LNCaP clone FGC (cell line): ENCODE results near the gene PADI3.

Experiments
- DNase-seq: peaks from one replicate; pipeline ENCODE4 v3.0.0-alpha.2; 2011; ENCODE audit warnings: low read depth
- H3K4me3 ChIP-seq: 2 replicates; pipeline ENCODE4 v1.5.1; 2011; ENCODE audit warnings: mild to moderate bottlenecking, low read depth, low read length, control low read depth
- TF ChIP-seq, protein P1 (sequence below): IDR thresholded peaks from 2 replicates; pipeline ENCODE4 v1.5.1; 2012; ENCODE audit warnings: mild to moderate bottlenecking; ENCODE audit not compliant: control insufficient read depth, insufficient read depth; ENCODE audit errors: extremely low read depth

Gene PADI3, protein sequence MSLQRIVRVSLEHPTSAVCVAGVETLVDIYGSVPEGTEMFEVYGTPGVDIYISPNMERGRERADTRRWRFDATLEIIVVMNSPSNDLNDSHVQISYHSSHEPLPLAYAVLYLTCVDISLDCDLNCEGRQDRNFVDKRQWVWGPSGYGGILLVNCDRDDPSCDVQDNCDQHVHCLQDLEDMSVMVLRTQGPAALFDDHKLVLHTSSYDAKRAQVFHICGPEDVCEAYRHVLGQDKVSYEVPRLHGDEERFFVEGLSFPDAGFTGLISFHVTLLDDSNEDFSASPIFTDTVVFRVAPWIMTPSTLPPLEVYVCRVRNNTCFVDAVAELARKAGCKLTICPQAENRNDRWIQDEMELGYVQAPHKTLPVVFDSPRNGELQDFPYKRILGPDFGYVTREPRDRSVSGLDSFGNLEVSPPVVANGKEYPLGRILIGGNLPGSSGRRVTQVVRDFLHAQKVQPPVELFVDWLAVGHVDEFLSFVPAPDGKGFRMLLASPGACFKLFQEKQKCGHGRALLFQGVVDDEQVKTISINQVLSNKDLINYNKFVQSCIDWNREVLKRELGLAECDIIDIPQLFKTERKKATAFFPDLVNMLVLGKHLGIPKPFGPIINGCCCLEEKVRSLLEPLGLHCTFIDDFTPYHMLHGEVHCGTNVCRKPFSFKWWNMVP

DNA sequence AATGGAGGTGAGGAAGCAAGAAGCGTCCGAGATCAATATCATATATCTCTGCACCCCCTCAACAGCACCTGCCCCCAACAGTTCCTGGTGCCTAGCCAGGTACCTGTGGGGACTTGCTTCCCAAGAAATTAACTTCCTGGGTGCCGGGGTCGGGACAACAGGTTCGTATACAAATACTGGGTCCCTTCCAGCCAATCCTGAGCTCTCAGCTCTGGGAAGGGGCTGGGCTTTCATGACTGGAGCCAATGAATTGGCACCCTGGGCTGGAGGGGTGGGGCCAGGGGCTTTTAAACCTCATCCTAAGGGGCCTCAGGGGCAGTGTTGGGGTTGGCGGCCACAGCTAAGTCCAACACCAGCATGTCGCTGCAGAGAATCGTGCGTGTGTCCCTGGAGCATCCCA is at the start of gene PADI3:
Gene PADI3 (plus strand): TSS at position 318 of the 400 bp plus-strand sequence. CDS start 40 bp downstream, at position 358.
- DNase-seq: no peak
- TF ChIP-seq, protein P1, sequence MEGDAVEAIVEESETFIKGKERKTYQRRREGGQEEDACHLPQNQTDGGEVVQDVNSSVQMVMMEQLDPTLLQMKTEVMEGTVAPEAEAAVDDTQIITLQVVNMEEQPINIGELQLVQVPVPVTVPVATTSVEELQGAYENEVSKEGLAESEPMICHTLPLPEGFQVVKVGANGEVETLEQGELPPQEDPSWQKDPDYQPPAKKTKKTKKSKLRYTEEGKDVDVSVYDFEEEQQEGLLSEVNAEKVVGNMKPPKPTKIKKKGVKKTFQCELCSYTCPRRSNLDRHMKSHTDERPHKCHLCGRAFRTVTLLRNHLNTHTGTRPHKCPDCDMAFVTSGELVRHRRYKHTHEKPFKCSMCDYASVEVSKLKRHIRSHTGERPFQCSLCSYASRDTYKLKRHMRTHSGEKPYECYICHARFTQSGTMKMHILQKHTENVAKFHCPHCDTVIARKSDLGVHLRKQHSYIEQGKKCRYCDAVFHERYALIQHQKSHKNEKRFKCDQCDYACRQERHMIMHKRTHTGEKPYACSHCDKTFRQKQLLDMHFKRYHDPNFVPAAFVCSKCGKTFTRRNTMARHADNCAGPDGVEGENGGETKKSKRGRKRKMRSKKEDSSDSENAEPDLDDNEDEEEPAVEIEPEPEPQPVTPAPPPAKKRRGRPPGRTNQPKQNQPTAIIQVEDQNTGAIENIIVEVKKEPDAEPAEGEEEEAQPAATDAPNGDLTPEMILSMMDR: no peak
- H3K4me3 ChIP-seq: no peak within 1 kb of the TSS

DNA sequence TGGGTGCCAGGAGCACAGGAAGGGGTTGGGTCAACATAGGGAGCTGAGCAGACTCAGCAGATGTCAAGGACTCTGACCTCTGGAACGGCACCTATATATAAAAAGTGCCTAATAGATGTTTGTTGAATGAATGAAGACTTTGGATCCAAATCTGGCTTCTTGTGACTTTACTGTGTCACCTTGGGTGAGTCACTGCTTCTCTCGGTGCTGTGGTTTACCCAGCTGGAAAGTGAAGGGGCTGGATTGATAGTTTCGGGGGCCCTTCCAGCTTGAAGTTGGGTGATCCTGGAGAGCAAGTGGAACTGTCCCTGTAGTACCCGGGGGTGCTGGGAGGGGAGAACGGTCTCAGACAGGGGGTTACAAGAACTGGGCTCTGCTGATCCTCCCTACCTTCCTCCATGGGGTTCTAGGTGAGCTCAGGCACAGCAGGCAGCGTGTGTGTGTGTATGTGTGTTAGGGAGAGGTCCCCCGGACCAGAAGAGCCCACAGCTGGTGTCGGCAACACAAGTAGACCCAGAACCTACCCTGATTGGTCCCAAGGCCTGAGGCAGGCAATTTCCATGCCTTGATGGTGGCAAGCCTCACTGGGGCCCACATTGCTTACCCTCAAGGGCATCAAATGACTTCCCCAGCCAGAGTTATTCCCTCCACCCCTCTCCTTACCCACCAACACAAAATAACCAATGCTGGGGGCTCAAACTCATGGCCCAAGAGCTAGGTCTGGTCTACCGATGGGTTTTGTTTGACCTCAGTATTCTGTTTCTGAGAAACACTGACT is 49.4 kb upstream of the PADI3 start:
- TF ChIP-seq, protein P1: no peak
- DNase-seq: no peak

DNA sequence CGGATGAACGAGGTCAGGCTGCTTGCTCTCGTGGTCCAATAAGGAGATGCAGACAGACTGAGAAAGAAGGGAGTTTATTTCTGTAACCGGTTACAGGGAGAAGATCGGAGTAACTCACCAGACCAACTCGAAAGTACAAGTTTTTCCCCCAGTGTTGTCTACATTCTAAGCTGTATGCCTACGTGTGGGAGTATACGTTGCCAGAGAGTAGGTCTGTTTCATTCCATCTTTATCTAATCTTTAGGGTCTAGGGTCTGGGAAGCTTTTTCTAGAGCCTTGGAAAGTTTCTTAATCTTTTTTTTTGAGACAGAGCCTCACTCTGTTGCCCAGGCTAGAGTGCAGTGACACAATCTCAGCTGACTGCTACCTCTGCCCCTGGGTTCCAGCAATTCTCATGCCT is 48.7 kb upstream of the PADI3 start:
- H3K4me3 ChIP-seq: no peak overlapping the region
- no peak for DNase-seq
- TF ChIP-seq, protein P1: no peak

More for the DNA sequence above, 49.4 kb upstream of the PADI3 start:
- H3K4me3 ChIP-seq: no peak overlapping the region

DNA sequence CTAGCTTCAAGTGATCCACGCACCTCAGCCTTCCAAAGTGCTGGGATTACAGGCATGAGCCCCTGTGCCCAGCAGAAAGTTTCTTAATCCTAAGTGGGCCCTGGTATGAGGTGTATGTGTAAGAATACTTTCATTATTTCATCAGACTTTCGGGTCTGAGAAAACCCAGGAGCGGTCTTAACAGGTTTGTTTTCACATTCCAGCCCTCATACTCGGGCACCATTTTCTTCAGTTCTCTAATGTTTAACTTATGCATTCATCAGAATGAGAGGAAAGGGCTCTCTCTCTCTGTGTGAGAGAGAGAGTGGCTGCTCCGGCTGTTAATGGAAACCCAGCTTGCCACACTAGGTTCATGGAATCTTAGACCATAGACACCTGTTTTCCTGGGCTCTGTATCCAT is 48.1 kb upstream of the PADI3 start:
- DNase-seq: no peak
- H3K4me3 ChIP-seq: no peak overlapping the region
- TF ChIP-seq, protein P1: no peak

DNA sequence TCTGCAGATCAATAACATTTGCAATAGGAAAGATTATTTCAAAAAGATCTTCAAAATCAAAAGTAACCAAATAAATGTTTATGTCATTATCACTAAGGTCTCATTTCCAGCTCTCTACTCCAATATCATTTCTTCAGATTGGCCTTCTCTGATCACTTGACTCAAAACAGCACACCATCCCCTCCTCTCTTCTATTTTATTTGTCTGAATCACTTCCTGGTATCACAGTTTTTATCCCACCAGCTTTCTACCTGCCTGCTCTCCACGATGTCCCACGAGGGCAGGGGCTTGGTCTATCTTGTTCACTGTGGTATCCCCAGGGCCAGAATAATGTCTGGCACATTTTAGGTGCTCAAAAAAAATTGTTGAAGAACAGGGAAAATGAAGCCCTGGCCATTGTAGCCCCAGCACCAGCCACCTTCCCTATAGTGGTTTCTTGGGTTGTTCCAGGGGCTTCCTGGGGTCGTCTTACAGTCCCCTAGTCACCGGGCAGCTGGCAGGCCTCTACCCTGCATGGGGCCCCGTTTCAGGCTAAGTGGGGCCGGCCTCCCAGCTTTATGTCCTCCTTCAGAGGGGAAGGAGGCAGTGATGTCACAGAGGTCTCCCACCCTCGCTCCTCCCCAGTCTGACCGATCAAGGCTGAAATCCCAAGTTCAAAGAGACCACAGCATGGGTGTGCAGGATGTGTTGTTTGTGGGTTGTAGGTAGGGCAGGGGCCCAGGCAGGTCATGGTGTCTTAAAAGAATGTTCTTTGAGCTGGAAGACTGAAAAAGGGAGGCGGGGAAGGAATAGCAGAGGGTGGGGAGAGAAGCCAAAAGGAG is 47.5 kb upstream of the PADI3 start:
- no peak for DNase-seq
- no peak overlapping the region for H3K4me3 ChIP-seq
- TF ChIP-seq, protein P1: no peak
